ENCODE results near the gene KCTD15. TPM values are rescaled to one million over a fixed set of nuclear protein-coding genes. Genes with fewer than 3 reads are reported as not detected.

The KCTD15 gene
- polyA plus RNA-seq, 1 donor (not counting 4 experiments of a cell fraction or from before 2014, with no cell fraction given) = 16.2 TPM

DNA sequence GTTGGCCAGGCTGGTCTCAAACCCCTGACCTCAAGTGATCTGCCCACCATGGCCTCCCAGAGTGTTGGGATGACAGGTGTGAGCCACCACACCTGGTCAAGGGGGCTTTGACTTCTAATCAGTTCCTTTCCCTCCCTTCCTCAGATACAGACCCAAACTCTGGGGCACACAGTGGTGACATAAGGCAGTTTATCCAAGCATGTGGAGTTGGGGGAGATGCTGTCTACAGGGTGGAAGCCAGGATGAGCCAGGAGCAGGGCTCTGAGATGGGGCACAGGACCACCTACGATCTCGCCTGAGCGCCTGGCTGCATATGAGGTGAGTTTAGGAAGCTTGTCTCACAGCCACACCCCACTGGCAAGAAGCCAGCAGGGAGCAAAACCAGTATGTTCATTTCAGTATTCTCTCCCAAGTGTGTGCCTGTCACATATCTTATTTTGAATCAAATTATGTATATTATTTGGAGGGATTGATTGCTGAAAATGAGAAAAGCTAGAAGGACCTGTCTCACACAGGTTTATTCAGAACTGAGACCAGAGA, 67.7 kb downstream of the KCTD15 start:
- DNase-seq (ENCODE audit: low read depth, low spot score) (peak; percentile 19), FAIRE-seq (no peak)
- TF ChIP-seq, protein P1, sequence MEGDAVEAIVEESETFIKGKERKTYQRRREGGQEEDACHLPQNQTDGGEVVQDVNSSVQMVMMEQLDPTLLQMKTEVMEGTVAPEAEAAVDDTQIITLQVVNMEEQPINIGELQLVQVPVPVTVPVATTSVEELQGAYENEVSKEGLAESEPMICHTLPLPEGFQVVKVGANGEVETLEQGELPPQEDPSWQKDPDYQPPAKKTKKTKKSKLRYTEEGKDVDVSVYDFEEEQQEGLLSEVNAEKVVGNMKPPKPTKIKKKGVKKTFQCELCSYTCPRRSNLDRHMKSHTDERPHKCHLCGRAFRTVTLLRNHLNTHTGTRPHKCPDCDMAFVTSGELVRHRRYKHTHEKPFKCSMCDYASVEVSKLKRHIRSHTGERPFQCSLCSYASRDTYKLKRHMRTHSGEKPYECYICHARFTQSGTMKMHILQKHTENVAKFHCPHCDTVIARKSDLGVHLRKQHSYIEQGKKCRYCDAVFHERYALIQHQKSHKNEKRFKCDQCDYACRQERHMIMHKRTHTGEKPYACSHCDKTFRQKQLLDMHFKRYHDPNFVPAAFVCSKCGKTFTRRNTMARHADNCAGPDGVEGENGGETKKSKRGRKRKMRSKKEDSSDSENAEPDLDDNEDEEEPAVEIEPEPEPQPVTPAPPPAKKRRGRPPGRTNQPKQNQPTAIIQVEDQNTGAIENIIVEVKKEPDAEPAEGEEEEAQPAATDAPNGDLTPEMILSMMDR (optimal IDR thresholded peaks at IDR 0.05 in 1 of 3, IDR thresholded peaks at IDR 0.05 in 1 of 3, conservative IDR thresholded peaks at IDR 0.05 in 1 of 3; ENCODE audit: extremely low read depth in 1 of 3, insufficient read depth in 2 of 3, low read length in 3 of 3) = no peak
- no peak for TF ChIP-seq EZH2 (IDR thresholded peaks at IDR 0.05; ENCODE audit: low read length)
- Histone ChIP-seq H4K20me1 (ENCODE audit: control insufficient read depth, extremely low read depth, insufficient read depth, low read length) (no peaks in the 10 kb centered on the region), H3K9ac (ENCODE audit: control insufficient read depth, extremely low read depth, insufficient read depth, low read length) (no peak overlapping the region), H3K36me3 (ENCODE audit: control insufficient read depth in 2 of 2, extremely low read depth in 1 of 2, insufficient read depth in 2 of 2, low read length in 2 of 2) (no peaks in the 10 kb centered on the region), H3K4me1 (ENCODE audit: control insufficient read depth, extremely low read depth, insufficient read depth, low read length) (peaks cover 19% of the 10 kb centered on the region), H3K9me1 (ENCODE audit: control insufficient read depth, extremely low read depth, insufficient read depth, low read length) (no peaks in the 10 kb centered on the region), H3K9me3 (ENCODE audit: control insufficient read depth, low read depth, low read length) (no peaks in the 10 kb centered on the region), H3K79me2 (ENCODE audit: control insufficient read depth, insufficient read depth, low read length) (no peaks in the 10 kb centered on the region), H3K4me3 (ENCODE audit: control insufficient read depth in 2 of 3, extremely low read depth in 1 of 3, insufficient read depth in 2 of 3, low read depth in 1 of 3, low read length in 3 of 3) (no peak overlapping the region), H2AFZ (ENCODE audit: control insufficient read depth, low read length) (no peak overlapping the region), H3K27me3 (ENCODE audit: control insufficient read depth, extremely low read depth, insufficient read depth, low read length) (no peaks in the 10 kb centered on the region), H3K27ac (ENCODE audit: control insufficient read depth, insufficient read depth, low read length) (no peak overlapping the region), H3K4me2 (ENCODE audit: control insufficient read depth, extremely low read depth, insufficient read depth, low read depth, low read length) (no peak overlapping the region)
- dilution Hi-C loops (cut with MboI; ENCODE audit: extremely low pct_ligation_motif_present, low sequenced_read_pairs) = no loop called here

DNA sequence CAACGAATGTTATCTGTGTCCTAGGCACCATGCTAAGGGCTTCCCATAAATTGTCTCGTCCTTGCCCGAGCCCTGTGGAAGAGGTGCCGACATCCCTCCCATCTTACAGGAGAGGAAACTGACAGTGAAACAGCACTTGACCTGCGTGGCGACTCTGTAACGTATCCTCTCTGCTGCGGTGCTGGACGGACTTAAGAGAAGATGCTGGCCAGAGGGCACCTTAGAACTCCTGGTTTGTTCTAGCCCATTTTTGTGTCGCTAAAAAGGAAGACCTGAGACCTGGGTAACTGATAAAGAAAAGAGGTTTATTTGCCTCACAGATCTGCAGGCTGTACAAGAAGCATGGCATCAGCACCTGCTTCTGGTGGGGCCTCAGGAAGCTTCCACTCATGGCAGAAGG, 68.6 kb downstream of the KCTD15 start:
- peaks cover 19% of the 10 kb centered on the region for H3K4me1 ChIP-seq (ENCODE audit: control insufficient read depth, extremely low read depth, insufficient read depth, low read length)
- H3K36me3 ChIP-seq (ENCODE audit: control insufficient read depth in 2 of 2, extremely low read depth in 1 of 2, insufficient read depth in 2 of 2, low read length in 2 of 2) = no peaks in the 10 kb centered on the region
- no peak overlapping the region for H3K9ac ChIP-seq (ENCODE audit: control insufficient read depth, extremely low read depth, insufficient read depth, low read length)
- H2AFZ ChIP-seq (ENCODE audit: control insufficient read depth, low read length) = no peak overlapping the region
- H3K79me2 ChIP-seq (ENCODE audit: control insufficient read depth, insufficient read depth, low read length) = no peaks in the 10 kb centered on the region
- dilution Hi-C loops (cut with MboI; ENCODE audit: extremely low pct_ligation_motif_present, low sequenced_read_pairs) = no loop called here
- H3K9me1 ChIP-seq (ENCODE audit: control insufficient read depth, extremely low read depth, insufficient read depth, low read length) = no peaks in the 10 kb centered on the region
- H3K4me3 ChIP-seq (ENCODE audit: control insufficient read depth in 2 of 3, extremely low read depth in 1 of 3, insufficient read depth in 2 of 3, low read depth in 1 of 3, low read length in 3 of 3) = no peak overlapping the region
- H3K27ac ChIP-seq (ENCODE audit: control insufficient read depth, insufficient read depth, low read length) = no peak overlapping the region
- no peaks in the 10 kb centered on the region for H3K27me3 ChIP-seq (ENCODE audit: control insufficient read depth, extremely low read depth, insufficient read depth, low read length)
- TF ChIP-seq EZH2 (IDR thresholded peaks at IDR 0.05; ENCODE audit: low read length) = no peak
- TF ChIP-seq, protein P1 (optimal IDR thresholded peaks at IDR 0.05 in 1 of 3, IDR thresholded peaks at IDR 0.05 in 1 of 3, conservative IDR thresholded peaks at IDR 0.05 in 1 of 3; ENCODE audit: extremely low read depth in 1 of 3, insufficient read depth in 2 of 3, low read length in 3 of 3) = no peak
- DNase-seq (ENCODE audit: low read depth, low spot score) = no peak
- no peaks in the 10 kb centered on the region for H4K20me1 ChIP-seq (ENCODE audit: control insufficient read depth, extremely low read depth, insufficient read depth, low read length)
- H3K4me2 ChIP-seq (ENCODE audit: control insufficient read depth, extremely low read depth, insufficient read depth, low read depth, low read length) = no peak overlapping the region
- no peak for FAIRE-seq
- H3K9me3 ChIP-seq (ENCODE audit: control insufficient read depth, low read depth, low read length) = no peaks in the 10 kb centered on the region

Other genes starting within 250 kb of the KCTD15 start
- gene CHST8, start 174.9 kb upstream of the KCTD15 start, polyA plus RNA-seq = not detected in 3 replicates